ENCODE data around the gene CYB561A3. TPM values are rescaled to one million over a fixed set of nuclear protein-coding genes. Genes with fewer than 3 reads are reported as not detected.

CYB561A3 gene
- total and polyA plus RNA-seq, 8 donors, result 13.4 to 106 (median 20.8) TPM

DNA sequence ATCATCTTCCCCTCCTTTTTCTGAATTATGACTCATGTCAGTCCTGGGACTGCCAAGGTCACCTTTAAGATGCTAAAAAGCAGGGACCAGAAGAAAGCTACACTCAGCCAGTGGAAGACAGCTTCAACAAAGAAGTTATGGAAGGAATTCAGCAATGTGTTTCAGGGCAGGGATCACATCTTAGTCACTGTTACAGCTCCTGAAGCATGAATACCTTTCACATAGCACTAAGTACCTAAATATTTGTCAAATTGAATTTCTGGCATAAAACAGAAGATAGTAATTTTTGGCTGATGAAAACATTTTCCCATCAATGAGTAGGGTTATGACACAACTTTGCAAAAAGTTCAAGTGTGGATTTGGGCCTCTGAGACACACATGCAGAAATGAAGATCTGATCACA lies 34.0 kb downstream of the CYB561A3 start:
- Histone ChIP-seq H3K4me3 (no peak overlapping the region), H3K27me3 (no peaks in the 10 kb centered on the region), H3K27ac (no peak overlapping the region), H3K4me1 (peaks cover 14 to 35% (median 24%) of the 10 kb centered on the region in 4 donors), H3K36me3 (peaks cover 64 to 75% (median 74%) of the 10 kb centered on the region in 4 donors), H3K9me3 (no peaks in the 10 kb centered on the region)
- no peak for TF ChIP-seq POLR2A (IDR thresholded peaks at IDR 0.05)
- TF ChIP-seq, protein P1, sequence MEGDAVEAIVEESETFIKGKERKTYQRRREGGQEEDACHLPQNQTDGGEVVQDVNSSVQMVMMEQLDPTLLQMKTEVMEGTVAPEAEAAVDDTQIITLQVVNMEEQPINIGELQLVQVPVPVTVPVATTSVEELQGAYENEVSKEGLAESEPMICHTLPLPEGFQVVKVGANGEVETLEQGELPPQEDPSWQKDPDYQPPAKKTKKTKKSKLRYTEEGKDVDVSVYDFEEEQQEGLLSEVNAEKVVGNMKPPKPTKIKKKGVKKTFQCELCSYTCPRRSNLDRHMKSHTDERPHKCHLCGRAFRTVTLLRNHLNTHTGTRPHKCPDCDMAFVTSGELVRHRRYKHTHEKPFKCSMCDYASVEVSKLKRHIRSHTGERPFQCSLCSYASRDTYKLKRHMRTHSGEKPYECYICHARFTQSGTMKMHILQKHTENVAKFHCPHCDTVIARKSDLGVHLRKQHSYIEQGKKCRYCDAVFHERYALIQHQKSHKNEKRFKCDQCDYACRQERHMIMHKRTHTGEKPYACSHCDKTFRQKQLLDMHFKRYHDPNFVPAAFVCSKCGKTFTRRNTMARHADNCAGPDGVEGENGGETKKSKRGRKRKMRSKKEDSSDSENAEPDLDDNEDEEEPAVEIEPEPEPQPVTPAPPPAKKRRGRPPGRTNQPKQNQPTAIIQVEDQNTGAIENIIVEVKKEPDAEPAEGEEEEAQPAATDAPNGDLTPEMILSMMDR (IDR thresholded peaks at IDR 0.05), result no peak
- no peak for TF ChIP-seq EP300 (IDR thresholded peaks at IDR 0.05)
- TF ChIP-seq POLR2AphosphoS5 (IDR thresholded peaks at IDR 0.05), result no peak
- no peak for DNase-seq
- intact Hi-C loops (cut with DNase I; ENCODE audit: low total_unique reads), result no loop called here

DNA sequence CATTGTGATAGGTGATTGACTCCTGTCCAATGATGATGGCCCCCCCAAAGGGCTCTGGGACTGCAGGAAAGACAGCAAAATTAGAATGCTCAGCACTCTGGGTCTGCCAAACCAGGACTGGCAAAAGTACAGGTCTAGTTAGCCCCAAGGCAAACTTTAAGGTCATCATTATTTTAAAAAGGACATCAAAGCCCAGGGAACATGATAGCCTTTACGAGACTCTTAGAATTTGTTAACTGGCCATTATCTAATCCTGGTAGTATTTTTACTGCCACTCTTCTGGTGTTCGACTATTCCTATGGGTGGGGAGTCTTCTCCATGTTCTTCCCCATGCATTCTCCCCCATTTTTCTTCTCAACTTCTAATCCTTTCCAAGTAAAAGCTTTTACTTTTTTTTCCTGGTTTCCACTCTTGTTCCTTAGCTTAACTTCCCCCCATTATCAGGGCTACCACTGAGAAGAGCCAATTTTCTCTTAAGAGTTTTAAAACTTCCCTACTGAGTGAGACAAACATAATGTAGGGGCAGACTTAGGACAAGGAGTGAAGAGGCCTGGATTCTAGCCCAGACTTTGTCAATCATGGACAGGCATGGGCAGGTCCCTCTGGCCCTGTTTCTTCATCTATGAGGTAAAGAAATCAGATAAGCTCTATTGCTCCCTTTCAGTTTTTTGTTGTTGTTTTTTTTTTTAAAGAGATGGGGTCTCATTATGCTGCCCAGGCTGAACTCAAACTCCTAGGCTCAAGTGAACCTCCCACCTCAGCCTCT lies 35.9 kb downstream of the CYB561A3 start:
- 45 to 82% (median 65%) methylated on average over 2 of the region's 2 CpGs for WGBS, 5 donors
- Histone ChIP-seq H3K27ac (no peak overlapping the region), H3K9me3 (no peaks in the 10 kb centered on the region), H3K36me3 (peaks cover 82 to 94% (median 92%) of the 10 kb centered on the region in 4 donors), H3K4me3 (no peak overlapping the region), H3K4me1 (peaks cover 2 to 18% (median 9%) of the 10 kb centered on the region in 4 donors), H3K27me3 (no peaks in the 10 kb centered on the region)
- DNase-seq, result no peak
- intact Hi-C loops (cut with DNase I; ENCODE audit: low total_unique reads), result no loop called here
- no peak for TF ChIP-seq POLR2A (IDR thresholded peaks at IDR 0.05)
- TF ChIP-seq, protein P1 (IDR thresholded peaks at IDR 0.05), result no peak
- no peak for TF ChIP-seq POLR2AphosphoS5 (IDR thresholded peaks at IDR 0.05)
- TF ChIP-seq EP300 (IDR thresholded peaks at IDR 0.05), result no peak

DNA sequence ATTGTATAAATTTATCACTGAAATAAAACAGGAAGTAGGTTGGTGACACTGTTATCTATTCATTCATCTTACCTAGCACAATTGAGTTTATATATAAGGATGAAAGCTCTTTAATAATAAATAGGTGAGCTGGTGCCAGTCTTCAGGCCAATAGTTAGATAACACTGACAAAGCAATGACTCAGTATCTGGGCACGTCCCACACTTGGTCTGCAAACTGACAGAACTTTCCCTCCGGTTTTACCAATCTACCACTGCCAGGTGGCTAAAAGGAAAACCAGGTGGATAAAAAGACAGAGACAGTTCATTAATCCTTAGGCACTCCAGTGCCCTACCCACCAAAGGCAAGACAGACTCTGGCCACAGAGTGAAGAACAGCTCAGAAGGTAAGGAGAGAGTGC lies 46.4 kb downstream of the CYB561A3 start:
- peaks cover 87 to 100% (median 99%) of the 10 kb centered on the region in 4 donors for H3K36me3 ChIP-seq
- no peak overlapping the region for H3K27ac ChIP-seq
- intact Hi-C loops (cut with DNase I; ENCODE audit: low total_unique reads), result no loop called here
- TF ChIP-seq EP300 (IDR thresholded peaks at IDR 0.05), result no peak
- no peak for TF ChIP-seq POLR2AphosphoS5 (IDR thresholded peaks at IDR 0.05)
- TF ChIP-seq, protein P1 (IDR thresholded peaks at IDR 0.05), result no peak
- no peak for TF ChIP-seq POLR2A (IDR thresholded peaks at IDR 0.05)
- no peaks in the 10 kb centered on the region for H3K27me3 ChIP-seq
- no peak for DNase-seq
- no peaks in the 10 kb centered on the region for H3K4me1 ChIP-seq
- 39 to 63% (median 49%) methylated on average over 2 of the region's 2 CpGs for WGBS, 5 donors
- no peaks in the 10 kb centered on the region for H3K9me3 ChIP-seq
- H3K4me3 ChIP-seq, result no peak overlapping the region

DNA sequence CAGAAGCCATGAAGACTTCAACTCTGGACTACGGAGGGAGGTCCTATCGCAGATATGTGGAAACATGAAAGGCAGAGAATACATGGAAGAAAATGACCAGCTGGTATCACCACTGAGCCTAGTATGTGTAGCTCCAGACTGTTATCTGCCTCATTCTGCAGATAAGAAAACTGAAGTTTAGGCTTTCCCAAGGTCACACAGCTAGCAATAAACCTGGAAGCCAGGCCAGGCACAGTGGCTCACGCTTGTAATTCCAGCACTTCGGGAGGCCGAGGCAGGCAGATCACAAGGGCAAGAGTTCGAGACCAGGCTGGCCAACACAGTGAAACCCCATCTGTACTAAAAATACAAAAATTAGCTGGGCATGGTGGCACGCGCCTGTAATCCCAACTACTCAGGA lies 50.9 kb downstream of the CYB561A3 start:
- H3K4me3 ChIP-seq, result no peak overlapping the region
- H3K27ac ChIP-seq, result no peak overlapping the region
- intact Hi-C loops (cut with DNase I; ENCODE audit: low total_unique reads), result no loop called here
- no peaks in the 10 kb centered on the region for H3K4me1 ChIP-seq
- H3K27me3 ChIP-seq, result no peaks in the 10 kb centered on the region
- WGBS, 5 donors, result 62 to 85% (median 65%) methylated on average over 8 of the region's 8 CpGs
- H3K36me3 ChIP-seq, result peaks cover 97 to 100% (median 100%) of the 10 kb centered on the region in 4 donors
- H3K9me3 ChIP-seq, result no peaks in the 10 kb centered on the region
- DNase-seq, result no peak
- TF ChIP-seq POLR2A (IDR thresholded peaks at IDR 0.05) (no peak), EP300 (IDR thresholded peaks at IDR 0.05) (no peak), POLR2AphosphoS5 (IDR thresholded peaks at IDR 0.05) (no peak)
- TF ChIP-seq, protein P1 (IDR thresholded peaks at IDR 0.05), result no peak

Data from stomach (tissue), 9 donors.